Measurements from ENCODE around the gene SSBP4.

SSBP4 gene

GRCh38 chr19:18473706-18474087, 54.5 kb downstream of the SSBP4 start:
- DNase-seq: no peak

GRCh38 chr19:18474366-18474887, 55.2 kb downstream of the SSBP4 start:
- DNase-seq: no peak

GRCh38 chr19:18475004-18475453, 55.8 kb downstream of the SSBP4 start:
- DNase-seq: no peak

GRCh38 chr19:18475762-18476331, 56.6 kb downstream of the SSBP4 start:
- DNase-seq: no peak

DNA sequence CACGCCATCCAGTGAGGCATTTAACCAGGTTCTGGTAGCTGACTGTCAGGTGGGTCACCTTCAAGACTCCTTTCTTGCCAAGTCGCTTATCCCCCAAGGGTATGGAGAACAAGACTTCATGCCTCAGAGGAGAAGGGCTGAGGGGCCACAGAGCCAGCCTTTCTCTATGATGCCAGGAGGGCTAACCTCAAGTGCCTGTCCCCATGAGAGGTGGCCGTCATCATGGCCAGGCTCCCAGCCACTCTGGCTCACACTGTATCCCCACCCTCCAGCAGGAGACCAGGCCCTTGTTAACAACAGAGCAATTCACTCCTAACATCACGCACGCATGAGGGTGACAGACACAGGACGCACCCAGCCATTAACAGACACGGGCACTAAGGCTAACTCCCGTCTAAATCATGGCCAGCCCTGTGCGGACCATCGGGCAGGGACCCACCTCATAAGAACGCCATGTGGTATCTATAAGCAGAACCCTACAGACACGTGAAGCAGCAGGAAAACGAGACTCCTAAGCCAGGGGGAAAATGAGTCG, 57.4 kb downstream of the SSBP4 start:
- no peak for DNase-seq

- no peak for DNase-seq
Measured at GRCh38 chr19:18477042-18477779, 58.0 kb downstream of the SSBP4 start.

GRCh38 chr19:18477974-18478373, 58.8 kb downstream of the SSBP4 start:
- no peak for DNase-seq

DNA sequence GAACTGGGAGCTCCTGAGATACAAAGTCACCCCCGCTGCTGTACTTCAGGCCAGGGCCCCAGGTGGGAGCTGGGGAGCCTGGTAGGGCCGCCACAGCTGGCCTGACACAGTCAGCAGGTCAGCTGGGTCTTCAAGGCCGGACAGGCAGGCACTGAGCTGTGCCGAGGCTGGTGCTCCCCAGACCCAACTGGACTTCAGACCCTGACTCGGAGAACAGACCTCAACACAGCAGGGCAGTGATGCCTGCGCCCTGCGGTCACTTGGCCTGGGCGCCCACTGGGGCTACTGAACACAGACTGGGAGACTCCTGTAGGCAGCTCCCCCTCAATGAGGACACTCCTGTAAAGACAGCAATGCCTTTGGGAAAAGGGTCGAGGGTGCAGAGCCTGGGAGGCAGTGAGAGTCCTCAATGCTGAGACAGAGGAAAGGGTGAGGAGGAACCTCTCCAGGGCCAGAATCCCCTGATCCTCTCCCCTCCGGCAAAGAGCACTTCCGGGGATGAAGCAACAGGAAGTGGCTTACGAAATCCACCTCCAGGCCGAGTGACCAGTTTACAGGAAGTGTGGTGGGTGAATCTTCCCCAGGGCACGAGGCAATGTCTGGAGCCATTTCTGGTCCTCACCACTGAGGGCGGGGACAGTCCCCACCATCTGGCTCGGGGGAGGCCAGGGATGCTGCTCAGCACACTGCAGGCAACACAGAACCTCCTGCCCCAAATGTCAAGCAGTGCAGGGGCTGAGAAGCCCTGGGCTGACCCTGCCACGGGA, 59.5 kb downstream of the SSBP4 start:
- DNase-seq: no peak

DNA sequence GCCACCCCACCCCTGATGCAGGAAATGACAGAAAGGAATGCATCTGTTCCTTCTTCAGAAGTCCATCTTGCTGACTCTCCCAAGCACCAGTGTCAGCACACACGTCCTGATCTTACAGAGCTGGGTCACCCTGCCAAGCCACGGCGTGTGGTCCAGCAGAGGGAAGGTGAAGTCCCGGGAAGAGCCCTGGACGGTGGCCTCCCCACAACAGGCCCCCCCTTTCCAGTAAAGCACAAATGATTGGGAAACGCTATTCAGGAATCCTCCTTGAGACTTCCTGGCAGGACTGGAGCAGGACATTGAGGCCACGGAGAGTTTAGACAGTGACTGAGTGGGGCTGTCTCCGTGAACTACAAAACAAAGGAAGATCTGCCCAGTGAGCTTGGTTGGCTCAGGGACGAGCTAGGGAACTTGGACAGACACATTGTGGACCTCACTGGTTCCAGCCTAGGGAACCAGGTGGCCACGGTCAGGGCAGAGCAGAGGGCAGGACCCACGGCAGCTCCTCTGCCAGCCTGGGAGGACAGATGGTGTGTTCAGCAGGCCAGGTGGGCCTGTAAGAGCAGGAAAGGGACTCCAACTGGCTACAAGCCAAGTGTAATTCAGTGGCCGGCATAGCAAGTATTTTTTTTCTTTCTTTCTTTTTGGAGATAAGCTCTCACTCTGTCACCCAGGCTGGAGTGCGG, 61.0 kb downstream of the SSBP4 start:
- DNase-seq: no peak

DNA sequence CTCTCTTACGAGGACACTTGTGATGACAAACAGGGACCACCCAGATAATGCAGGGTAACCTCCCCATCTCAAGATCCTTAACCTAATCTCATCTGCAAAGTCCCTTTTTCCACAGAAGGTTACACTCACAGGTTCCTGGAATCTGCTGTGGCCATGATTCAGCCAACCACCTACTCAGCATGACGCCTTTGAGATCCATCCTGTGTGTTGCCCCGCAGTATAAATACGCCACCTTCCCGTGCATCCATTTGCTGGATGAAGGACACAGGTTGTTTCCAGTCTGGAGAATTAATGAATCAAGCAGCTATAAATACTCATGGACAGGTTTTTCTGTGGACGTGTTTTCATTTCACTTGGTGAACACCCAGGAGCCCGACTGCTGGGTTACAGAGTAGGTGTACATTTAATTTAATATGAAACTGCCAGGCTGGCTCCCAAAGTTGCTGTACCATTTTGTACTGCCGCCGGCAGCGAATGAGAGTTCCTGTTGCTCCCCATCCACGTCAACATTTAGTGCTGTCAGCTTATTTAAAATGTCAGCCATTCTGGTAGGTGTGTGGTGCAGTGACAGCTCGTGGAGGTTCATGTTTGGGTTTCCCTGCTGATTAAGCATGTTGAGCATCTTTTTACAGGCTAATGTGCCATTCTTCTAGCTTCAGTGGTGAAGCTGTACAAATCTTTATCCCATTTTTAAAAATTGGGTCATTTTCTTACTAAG, 62.5 kb downstream of the SSBP4 start:
- no peak for DNase-seq

DNA sequence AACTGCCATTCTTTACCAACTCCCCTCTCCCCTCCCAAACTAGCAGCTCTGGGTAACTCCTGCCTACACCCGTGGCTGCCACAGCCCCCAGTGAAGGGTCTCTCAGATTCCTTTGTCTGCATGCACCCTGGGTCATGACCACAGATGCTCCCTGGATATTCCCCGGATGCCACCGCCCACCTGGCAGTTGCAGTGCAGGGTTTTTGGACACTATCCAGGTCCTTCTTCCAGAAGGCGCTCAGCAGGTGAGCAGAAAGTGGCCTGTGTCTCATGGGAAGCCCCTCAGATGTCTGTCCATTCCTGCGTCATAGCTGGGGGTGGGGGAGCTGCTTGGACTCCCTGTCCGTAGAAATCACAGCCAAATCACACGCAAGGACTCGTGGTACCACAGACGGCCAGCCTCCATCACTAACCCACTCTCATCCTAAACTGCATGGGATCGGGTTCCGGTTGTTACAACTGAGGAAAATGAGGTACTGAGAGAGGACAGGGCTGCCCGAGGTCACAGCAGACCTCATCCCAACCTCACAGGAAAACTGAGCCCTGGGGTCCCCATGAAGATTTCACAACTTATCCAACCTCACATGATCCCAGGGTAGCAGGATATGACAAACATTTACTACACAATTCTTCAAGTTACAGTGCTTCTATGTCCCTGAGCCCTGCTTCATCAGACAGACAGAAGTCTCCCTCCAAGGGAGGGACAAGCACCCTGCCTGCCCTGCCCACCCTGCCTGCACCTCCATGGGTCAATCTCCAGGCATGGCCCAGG, 64.1 kb downstream of the SSBP4 start:
- no peak for DNase-seq
